Mesodermal cell (in vitro differentiated cells): Measurements from ENCODE around the gene ELMO1.

ENCODE experiments used
- H3K27ac ChIP-seq: 2 replicates; pipeline ENCODE4 v1.7.0; 2013; ENCODE audit warnings: mild to moderate bottlenecking, low read depth, low read length, moderate library complexity; ENCODE audit not compliant: severe bottlenecking
- H3K36me3 ChIP-seq: 2 replicates; pipeline ENCODE4 v1.7.1; 2013; ENCODE audit warnings: mild to moderate bottlenecking, low read length, moderate library complexity; ENCODE audit not compliant: control insufficient read depth, insufficient read depth
- H3K4me1 ChIP-seq: one replicate; pipeline ENCODE4 v1.7.1; 2013; ENCODE audit warnings: mild to moderate bottlenecking, low read length; ENCODE audit not compliant: insufficient read depth, control insufficient read depth, poor library complexity, severe bottlenecking
- H3K4me3 ChIP-seq: 2 replicates; pipeline ENCODE4 v1.7.0; 2013; ENCODE audit warnings: low read length, control low read depth, mild to moderate bottlenecking; ENCODE audit not compliant: insufficient read depth, poor library complexity, severe bottlenecking; ENCODE audit errors: extremely low read depth
- H3K9me3 ChIP-seq: 2 replicates; pipeline ENCODE4 v1.7.1; 2013; ENCODE audit warnings: mild to moderate bottlenecking, low read length, moderate library complexity; ENCODE audit not compliant: control insufficient read depth
- WGBS, 2 experiments: methylation state at CpG; one replicate each; pipeline ENCODE4 v1.1.5; 2013; ENCODE audit warnings: missing lambda C conversion rate in 2 of 2; ENCODE audit not compliant: insufficient coverage in 2 of 2; 5-methylcytosine and 5-hydroxymethylcytosine counted together

ELMO1 gene

DNA sequence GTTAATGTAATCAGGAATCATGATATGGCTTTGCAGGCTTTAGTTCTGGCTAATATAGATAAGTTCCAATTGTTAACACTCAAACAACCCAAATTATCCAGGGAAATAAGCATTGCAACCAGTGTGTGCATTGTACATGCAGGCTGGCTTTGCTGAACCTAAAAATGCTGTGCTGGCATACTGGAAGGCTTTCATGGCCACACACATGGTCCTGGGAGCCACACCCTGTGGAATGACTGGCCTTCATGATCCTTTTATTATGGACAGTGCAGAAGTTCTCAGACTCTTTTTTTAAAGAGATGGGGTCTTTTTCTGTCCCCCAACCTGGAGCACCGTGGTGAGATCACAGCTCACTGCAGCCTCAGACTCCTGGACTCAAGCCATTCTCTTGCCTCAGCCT lies 5.0 kb downstream of the ELMO1 start:
- Histone ChIP-seq H3K9me3 (no peaks in the 10 kb centered on the region), H3K27ac (no peak overlapping the region), H3K4me3 (no peak overlapping the region), H3K4me1 (peaks cover 14% of the 10 kb centered on the region), H3K36me3 (no peaks in the 10 kb centered on the region)
- WGBS, 2 experiments, result 86 to 100% methylated on average over 1 of the region's 1 CpG

DNA sequence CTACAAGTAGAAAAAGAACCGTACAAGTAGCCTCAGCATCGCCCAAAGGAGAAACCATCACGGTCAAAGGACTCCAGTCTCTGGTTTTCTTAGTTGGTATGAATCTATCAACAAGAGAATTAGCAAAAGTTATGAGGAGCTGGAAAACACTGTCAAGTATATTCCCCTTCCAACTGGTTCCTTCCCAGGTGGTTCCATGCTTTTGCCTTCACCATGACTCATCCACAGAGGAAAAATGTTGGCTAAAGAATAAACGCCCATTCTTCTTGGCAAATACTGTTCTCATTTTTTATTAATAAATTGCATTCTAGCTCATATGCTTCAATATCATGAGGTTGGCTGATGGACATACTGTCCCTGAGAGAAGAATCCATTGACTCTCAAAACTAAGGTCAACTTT lies 6.4 kb downstream of the ELMO1 start:
- Histone ChIP-seq H3K27ac (no peak overlapping the region), H3K4me3 (no peak overlapping the region), H3K36me3 (no peaks in the 10 kb centered on the region), H3K9me3 (no peaks in the 10 kb centered on the region), H3K4me1 (peaks cover 14% of the 10 kb centered on the region)
- WGBS, 2 experiments, result 100% methylated on average over 3 of the region's 4 CpGs

DNA sequence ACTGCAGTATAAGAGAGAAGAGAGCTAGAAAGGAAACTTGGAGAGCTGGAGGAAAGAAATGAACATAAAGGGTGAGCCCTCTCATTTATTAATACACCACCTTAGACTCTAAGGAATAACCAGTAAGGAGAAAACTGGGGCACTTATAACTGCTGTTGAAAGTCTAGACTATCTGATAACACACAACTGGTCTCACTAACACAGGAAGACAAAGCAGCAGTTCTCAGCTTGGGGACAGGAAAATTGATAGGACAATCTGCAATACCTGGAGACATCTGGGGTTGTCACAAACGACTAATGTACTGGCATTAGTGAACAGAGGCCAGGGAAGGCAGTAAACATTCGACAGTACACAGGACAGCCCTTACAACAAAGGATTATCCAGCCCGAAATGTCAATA lies 6.8 kb downstream of the ELMO1 start:
- peaks cover 13% of the 10 kb centered on the region for H3K4me1 ChIP-seq
- H3K4me3 ChIP-seq, result no peak overlapping the region
- no peak overlapping the region for H3K27ac ChIP-seq
- WGBS, 2 experiments, result 90 to 100% methylated on average over 1 to 3 of the region's 3 CpGs
- H3K9me3 ChIP-seq, result no peaks in the 10 kb centered on the region
- no peaks in the 10 kb centered on the region for H3K36me3 ChIP-seq

GRCh38 chr7:37441386-37441760 lies 7.3 kb downstream of the ELMO1 start:
- Histone ChIP-seq H3K4me1 (peaks cover 9% of the 10 kb centered on the region), H3K9me3 (no peaks in the 10 kb centered on the region), H3K4me3 (no peak overlapping the region), H3K36me3 (no peaks in the 10 kb centered on the region), H3K27ac (no peak overlapping the region)
- WGBS, 2 experiments, result 94 to 100% methylated on average over 2 of the region's 3 CpGs

DNA sequence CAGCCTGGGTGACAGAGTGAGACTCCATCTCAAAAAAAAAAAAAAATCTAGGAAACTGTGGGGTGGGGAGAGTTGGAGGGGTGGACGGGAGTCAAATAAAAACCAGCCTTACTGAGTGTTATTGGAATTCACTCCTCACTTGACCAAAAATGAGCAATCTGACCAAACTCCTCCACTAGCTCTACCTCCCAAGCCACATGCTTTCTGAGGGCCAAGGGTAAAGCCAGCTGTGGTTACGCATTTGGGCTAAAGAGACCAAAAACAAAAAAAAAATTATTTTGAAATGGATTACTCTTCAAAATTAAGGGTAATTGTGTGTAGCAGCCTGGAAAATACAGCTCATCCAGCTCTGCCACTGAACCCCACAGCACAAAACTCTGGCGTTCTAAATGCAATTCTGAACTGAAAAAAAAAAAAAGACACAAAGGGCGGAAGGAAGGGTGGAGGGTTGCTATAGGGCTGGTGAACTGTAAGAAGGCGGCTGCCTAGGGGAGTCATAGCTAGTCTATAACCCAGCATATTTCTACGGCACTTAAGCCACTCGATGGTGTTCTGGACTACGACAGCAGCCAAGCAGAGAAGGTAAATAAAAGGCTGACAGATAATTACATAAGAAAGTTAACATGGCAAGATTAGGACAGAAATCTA lies 7.8 kb downstream of the ELMO1 start:
- peaks cover 4% of the 10 kb centered on the region for H3K4me1 ChIP-seq
- no peaks in the 10 kb centered on the region for H3K36me3 ChIP-seq
- H3K4me3 ChIP-seq, result no peak overlapping the region
- H3K9me3 ChIP-seq, result no peaks in the 10 kb centered on the region
- H3K27ac ChIP-seq, result no peak overlapping the region
- WGBS, 2 experiments, result 67 to 100% methylated on average over 1 to 3 of the region's 8 CpGs

DNA sequence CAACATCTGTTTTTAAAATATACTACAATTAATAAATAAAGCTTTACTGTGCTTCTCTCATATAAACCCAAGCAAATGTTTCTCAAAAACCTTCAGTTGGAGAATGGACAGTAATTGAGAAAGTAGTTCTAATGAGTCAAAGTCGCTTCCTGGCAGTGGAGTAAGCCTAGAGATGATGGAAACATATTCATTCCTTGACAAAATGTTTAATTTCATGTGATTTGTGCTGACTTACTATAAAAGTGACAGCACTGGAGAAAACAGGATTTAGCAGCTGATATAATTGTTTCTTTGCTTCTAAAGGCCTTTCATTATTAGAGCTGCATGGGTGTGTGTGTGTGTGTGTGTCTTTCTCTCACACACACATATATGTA lies 9.0 kb downstream of the ELMO1 start:
- Histone ChIP-seq H3K27ac (no peak overlapping the region), H3K9me3 (no peaks in the 10 kb centered on the region), H3K36me3 (no peaks in the 10 kb centered on the region), H3K4me1 (no peaks in the 10 kb centered on the region), H3K4me3 (no peak overlapping the region)
- WGBS, 2 experiments, result 80% methylated on average over 1 of the region's 1 CpG; no CpG with 5 or more reads in 1 of the 2 experiments

GRCh38 chr7:37438906-37439652 lies 9.6 kb downstream of the ELMO1 start:
- Histone ChIP-seq H3K27ac (no peak overlapping the region), H3K4me3 (no peak overlapping the region)
- WGBS, 2 experiments, result 82 to 87% methylated on average over 4 of the region's 4 CpGs

GRCh38 chr7:37435156-37435855 lies 13.4 kb downstream of the ELMO1 start:
- H3K4me3 ChIP-seq, result no peak overlapping the region
- WGBS, 2 experiments, result 83 to 96% methylated on average over 3 of the region's 6 CpGs
- no peaks in the 10 kb centered on the region for H3K36me3 ChIP-seq
- no peak overlapping the region for H3K27ac ChIP-seq
- H3K9me3 ChIP-seq, result no peaks in the 10 kb centered on the region
- H3K4me1 ChIP-seq, result no peaks in the 10 kb centered on the region

More at GRCh38 chr7:37438906-37439652, 9.6 kb downstream of the ELMO1 start:
- no peaks in the 10 kb centered on the region for H3K9me3 ChIP-seq
- no peaks in the 10 kb centered on the region for H3K4me1 ChIP-seq
- no peaks in the 10 kb centered on the region for H3K36me3 ChIP-seq

DNA sequence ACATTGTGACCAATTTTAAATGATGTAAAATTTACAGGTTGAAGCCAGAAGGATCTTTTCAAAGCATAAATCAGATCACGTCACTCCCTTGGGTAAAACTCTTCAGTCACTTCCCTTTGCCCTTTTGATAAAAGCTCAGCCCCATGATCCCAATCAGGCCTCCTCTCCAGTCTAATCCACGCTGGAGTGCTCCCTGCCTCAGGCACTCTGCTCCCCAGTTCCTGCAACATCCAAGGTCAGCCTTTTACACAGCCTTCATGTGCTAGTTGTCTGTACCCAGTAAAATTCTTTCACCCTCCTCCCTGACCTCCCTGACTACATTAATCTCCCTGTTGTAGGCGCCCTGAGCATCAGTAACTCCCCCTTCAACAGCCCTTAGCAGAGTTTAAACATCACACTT lies 14.1 kb downstream of the ELMO1 start:
- H3K4me3 ChIP-seq, result no peak overlapping the region
- 77 to 87% methylated on average over 3 of the region's 3 CpGs for WGBS, 2 experiments
- H3K9me3 ChIP-seq, result no peaks in the 10 kb centered on the region
- no peaks in the 10 kb centered on the region for H3K36me3 ChIP-seq
- no peak overlapping the region for H3K27ac ChIP-seq
- H3K4me1 ChIP-seq, result no peaks in the 10 kb centered on the region

DNA sequence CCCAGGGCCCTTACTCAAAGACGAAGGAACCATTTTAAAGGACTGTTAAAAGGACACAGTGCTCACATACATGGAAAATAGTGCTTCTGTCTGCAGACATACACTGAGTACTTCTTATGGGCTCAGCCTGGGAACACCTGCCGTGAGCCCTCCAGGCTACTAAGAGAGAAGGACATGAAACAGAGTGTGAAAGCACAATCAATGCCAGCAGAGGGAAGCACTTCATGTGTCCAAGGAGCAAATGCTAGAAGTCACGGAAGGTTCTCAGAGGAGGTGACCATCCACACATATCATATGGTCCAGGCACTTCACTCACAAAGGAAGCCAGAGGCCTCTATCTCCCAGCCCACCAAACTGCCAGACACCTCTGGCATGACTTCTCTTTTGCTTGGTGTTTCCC lies 15.5 kb downstream of the ELMO1 start:
- 90 to 100% methylated on average over 2 to 3 of the region's 3 CpGs for WGBS, 2 experiments
- H3K4me3 ChIP-seq, result no peak overlapping the region
- no peak overlapping the region for H3K27ac ChIP-seq
- no peaks in the 10 kb centered on the region for H3K4me1 ChIP-seq
- no peaks in the 10 kb centered on the region for H3K9me3 ChIP-seq
- H3K36me3 ChIP-seq, result no peaks in the 10 kb centered on the region
